HFF-Myc (cell line): ENCODE results near the gene AGMO.

ENCODE experiments used
- DNase-seq: peaks from one replicate; pipeline ENCODE4 v3.0.0-alpha.2; 2011; ENCODE audit warnings: low read depth; ENCODE audit errors: extremely low read depth
- H3K4me3 ChIP-seq: replicated peaks from 2 replicates; pipeline ENCODE4 v1.5.1; 2011; ENCODE audit warnings: low read depth, mild to moderate bottlenecking, control low read depth, low read length
- CTCF ChIP-seq: IDR thresholded peaks from 2 replicates; pipeline ENCODE4 v1.5.1; 2012; ENCODE audit warnings: mild to moderate bottlenecking, low read depth, low read length, control low read depth; ENCODE audit errors: missing control alignments

The AGMO gene

GRCh38 chr7:15252181-15252580 is 309.6 kb downstream of the AGMO start:
- no peak overlapping the region for H3K4me3 ChIP-seq
- DNase-seq = no peak
- no peak for TF ChIP-seq CTCF

- no peak overlapping the region for H3K4me3 ChIP-seq
- DNase-seq = no peak
- no peak for TF ChIP-seq CTCF
Measured at GRCh38 chr7:15248514-15248913, 313.3 kb downstream of the AGMO start.

- DNase-seq = no peak
- no peak overlapping the region for H3K4me3 ChIP-seq
- TF ChIP-seq CTCF = no peak
Measured at GRCh38 chr7:15245831-15246230, 316.0 kb downstream of the AGMO start.

GRCh38 chr7:15239801-15240200 is 322.0 kb downstream of the AGMO start:
- H3K4me3 ChIP-seq = no peak overlapping the region
- TF ChIP-seq CTCF = no peak
- no peak for DNase-seq

- H3K4me3 ChIP-seq = no peak overlapping the region
- no peak for DNase-seq
- TF ChIP-seq CTCF = no peak
Measured at GRCh38 chr7:15236952-15237351, 324.9 kb downstream of the AGMO start.

GRCh38 chr7:15234431-15234830 is 327.4 kb downstream of the AGMO start:
- no peak overlapping the region for H3K4me3 ChIP-seq
- DNase-seq = no peak
- TF ChIP-seq CTCF = no peak

- peak; percentile 66 for DNase-seq
- no peak for TF ChIP-seq CTCF
Measured at GRCh38 chr7:15228831-15229230, 333.0 kb downstream of the AGMO start.

More at GRCh38 chr7:15228831-15229230, 333.0 kb downstream of the AGMO start:
- no peak overlapping the region for H3K4me3 ChIP-seq
